H1 (cell line): ENCODE results near the gene PNO1. TPM values are rescaled to one million over a fixed set of nuclear protein-coding genes. Genes with fewer than 3 reads are reported as not detected.

Source experiments
- BCL11A ChIP-seq, 2 experiments: IDR thresholded peaks; one replicate each; pipeline ENCODE4 v1.6.1; 2011; ENCODE audit warnings: low read depth in 2 of 2, low read length in 2 of 2, mild to moderate bottlenecking in 2 of 2
- CBX8 ChIP-seq: fragments of 300-800, 300-1000 bp; sonication (generic); IDR thresholded peaks from 2 replicates; pipeline ENCODE4 v1.7.1; 2016; ENCODE audit warnings: low read depth, low read length, borderline replicate concordance
- CEBPB ChIP-seq: IDR thresholded peaks from 2 replicates; pipeline ENCODE4 v1.6.1; 2012; ENCODE audit warnings: low read depth, low read length
- EGR1 ChIP-seq: IDR thresholded peaks from 2 replicates; pipeline ENCODE4 v1.6.1; 2011; ENCODE audit warnings: low read depth, low read length, borderline replicate concordance
- KDM4A ChIP-seq: IDR thresholded peaks from one replicate; pipeline ENCODE4 v1.7.1; 2012; ENCODE audit warnings: low read depth, mild to moderate bottlenecking, moderate library complexity, low read length, inconsistent platforms; ENCODE audit not compliant: severe bottlenecking
- RFX5 ChIP-seq: IDR thresholded peaks from 2 replicates; pipeline ENCODE4 v1.6.1; 2011; ENCODE audit warnings: low read depth, low read length, improper control_type of control experiment, borderline replicate concordance
- SP4 ChIP-seq: IDR thresholded peaks from 2 replicates; pipeline ENCODE4 v1.6.1; 2012; ENCODE audit warnings: low read length, inconsistent platforms
- TAF7 ChIP-seq: optimal IDR thresholded peaks from 2 replicates; pipeline ENCODE3; 2011; ENCODE audit warnings: low read depth, mild to moderate bottlenecking, inconsistent platforms, low read length, moderate library complexity, borderline replicate concordance
- TCF12 ChIP-seq: IDR thresholded peaks from 2 replicates; pipeline ENCODE4 v1.6.1; 2011; ENCODE audit warnings: low read depth, mild to moderate bottlenecking, low read length
- polyA plus RNA-seq, 7 experiments: library from polyadenylated mRNA; depleted of rRNA in 3 of 7; stranded (reverse) in 5 of 7; unstranded in 2 of 7; fragments of >200 nt in 5 of 7; fragments of 200-250 nt in 2 of 7; gene quantifications; 1 replicate in 5 of 7; 2 replicates in 1 of 7; 4 replicates in 1 of 7; pipeline versions ENCODE4 v1.2.1 to v1.2.3, GENCODE V29; 2011 to 2013; ENCODE audit warnings: missing spikeins in 2 of 7, mixed read lengths in 2 of 7
- total RNA-seq: library from RNA; stranded (reverse); fragmentation: NEBNext Ultra II Directional; extraction: Animal tissue kit (Norgen Biotek cat#: 25700); gene quantifications from 2 replicates; pipeline ENCODE4 v1.2.1, GENCODE V29; 2021
- TF ChIP-seq, protein P1 (sequence below): fragments of 300-600 bp; sonication (generic); IDR thresholded peaks from 2 replicates; pipeline ENCODE4 v1.7.1; 2012; ENCODE audit warnings: low read length, moderate library complexity, mild to moderate bottlenecking, inconsistent platforms; ENCODE audit not compliant: insufficient replicate concordance

The PNO1 gene
- total and polyA plus RNA-seq, 2 of the 8 experiments (the other 6 are each of a cell fraction or from before 2014, with no cell fraction given) = 18.6 to 33.2 TPM

DNA sequence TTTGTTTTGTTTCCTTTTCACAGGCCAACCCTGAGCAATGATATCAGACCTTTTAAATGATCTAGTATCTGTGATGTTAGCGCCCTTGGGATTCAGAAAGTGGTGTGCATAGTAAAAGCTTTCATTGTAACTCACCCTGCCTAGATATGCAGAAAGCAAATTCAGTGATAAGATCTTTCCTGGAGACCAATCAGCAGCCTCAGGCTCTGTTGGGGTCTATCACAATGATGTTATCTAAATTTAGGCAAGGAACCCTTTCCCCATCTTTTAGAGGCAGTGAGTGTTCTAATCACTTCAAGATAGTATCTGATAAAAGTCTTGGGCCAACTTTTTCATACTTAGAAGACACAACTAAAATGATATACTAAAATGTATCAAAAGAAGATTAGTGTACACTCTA, 23.6 kb upstream of the PNO1 start (continued):
- TF ChIP-seq, protein P1, sequence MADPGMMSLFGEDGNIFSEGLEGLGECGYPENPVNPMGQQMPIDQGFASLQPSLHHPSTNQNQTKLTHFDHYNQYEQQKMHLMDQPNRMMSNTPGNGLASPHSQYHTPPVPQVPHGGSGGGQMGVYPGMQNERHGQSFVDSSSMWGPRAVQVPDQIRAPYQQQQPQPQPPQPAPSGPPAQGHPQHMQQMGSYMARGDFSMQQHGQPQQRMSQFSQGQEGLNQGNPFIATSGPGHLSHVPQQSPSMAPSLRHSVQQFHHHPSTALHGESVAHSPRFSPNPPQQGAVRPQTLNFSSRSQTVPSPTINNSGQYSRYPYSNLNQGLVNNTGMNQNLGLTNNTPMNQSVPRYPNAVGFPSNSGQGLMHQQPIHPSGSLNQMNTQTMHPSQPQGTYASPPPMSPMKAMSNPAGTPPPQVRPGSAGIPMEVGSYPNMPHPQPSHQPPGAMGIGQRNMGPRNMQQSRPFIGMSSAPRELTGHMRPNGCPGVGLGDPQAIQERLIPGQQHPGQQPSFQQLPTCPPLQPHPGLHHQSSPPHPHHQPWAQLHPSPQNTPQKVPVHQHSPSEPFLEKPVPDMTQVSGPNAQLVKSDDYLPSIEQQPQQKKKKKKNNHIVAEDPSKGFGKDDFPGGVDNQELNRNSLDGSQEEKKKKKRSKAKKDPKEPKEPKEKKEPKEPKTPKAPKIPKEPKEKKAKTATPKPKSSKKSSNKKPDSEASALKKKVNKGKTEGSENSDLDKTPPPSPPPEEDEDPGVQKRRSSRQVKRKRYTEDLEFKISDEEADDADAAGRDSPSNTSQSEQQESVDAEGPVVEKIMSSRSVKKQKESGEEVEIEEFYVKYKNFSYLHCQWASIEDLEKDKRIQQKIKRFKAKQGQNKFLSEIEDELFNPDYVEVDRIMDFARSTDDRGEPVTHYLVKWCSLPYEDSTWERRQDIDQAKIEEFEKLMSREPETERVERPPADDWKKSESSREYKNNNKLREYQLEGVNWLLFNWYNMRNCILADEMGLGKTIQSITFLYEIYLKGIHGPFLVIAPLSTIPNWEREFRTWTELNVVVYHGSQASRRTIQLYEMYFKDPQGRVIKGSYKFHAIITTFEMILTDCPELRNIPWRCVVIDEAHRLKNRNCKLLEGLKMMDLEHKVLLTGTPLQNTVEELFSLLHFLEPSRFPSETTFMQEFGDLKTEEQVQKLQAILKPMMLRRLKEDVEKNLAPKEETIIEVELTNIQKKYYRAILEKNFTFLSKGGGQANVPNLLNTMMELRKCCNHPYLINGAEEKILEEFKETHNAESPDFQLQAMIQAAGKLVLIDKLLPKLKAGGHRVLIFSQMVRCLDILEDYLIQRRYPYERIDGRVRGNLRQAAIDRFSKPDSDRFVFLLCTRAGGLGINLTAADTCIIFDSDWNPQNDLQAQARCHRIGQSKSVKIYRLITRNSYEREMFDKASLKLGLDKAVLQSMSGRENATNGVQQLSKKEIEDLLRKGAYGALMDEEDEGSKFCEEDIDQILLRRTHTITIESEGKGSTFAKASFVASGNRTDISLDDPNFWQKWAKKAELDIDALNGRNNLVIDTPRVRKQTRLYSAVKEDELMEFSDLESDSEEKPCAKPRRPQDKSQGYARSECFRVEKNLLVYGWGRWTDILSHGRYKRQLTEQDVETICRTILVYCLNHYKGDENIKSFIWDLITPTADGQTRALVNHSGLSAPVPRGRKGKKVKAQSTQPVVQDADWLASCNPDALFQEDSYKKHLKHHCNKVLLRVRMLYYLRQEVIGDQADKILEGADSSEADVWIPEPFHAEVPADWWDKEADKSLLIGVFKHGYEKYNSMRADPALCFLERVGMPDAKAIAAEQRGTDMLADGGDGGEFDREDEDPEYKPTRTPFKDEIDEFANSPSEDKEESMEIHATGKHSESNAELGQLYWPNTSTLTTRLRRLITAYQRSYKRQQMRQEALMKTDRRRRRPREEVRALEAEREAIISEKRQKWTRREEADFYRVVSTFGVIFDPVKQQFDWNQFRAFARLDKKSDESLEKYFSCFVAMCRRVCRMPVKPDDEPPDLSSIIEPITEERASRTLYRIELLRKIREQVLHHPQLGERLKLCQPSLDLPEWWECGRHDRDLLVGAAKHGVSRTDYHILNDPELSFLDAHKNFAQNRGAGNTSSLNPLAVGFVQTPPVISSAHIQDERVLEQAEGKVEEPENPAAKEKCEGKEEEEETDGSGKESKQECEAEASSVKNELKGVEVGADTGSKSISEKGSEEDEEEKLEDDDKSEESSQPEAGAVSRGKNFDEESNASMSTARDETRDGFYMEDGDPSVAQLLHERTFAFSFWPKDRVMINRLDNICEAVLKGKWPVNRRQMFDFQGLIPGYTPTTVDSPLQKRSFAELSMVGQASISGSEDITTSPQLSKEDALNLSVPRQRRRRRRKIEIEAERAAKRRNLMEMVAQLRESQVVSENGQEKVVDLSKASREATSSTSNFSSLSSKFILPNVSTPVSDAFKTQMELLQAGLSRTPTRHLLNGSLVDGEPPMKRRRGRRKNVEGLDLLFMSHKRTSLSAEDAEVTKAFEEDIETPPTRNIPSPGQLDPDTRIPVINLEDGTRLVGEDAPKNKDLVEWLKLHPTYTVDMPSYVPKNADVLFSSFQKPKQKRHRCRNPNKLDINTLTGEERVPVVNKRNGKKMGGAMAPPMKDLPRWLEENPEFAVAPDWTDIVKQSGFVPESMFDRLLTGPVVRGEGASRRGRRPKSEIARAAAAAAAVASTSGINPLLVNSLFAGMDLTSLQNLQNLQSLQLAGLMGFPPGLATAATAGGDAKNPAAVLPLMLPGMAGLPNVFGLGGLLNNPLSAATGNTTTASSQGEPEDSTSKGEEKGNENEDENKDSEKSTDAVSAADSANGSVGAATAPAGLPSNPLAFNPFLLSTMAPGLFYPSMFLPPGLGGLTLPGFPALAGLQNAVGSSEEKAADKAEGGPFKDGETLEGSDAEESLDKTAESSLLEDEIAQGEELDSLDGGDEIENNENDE = no peak
- TF ChIP-seq TAF7 (no peak), TCF12 (no peak), CEBPB (no peak), EGR1 (no peak), SP4 (no peak), CBX8 (no peak), BCL11A (IDR thresholded peaks at IDR 0.05; ENCODE audit: low read depth in 2 of 2, low read length in 2 of 2) (no peak), RFX5 (no peak), KDM4A (no peak)
